ENCODE measurements around the gene HERC2. TPM values are rescaled to one million over a fixed set of nuclear protein-coding genes. Genes with fewer than 3 reads are reported as not detected.
"Not testable (repeated sequence)": the region's sequence is repeated elsewhere in the genome, so short reads cannot be mapped to it uniquely, and the experiment has no call there.

Gene HERC2
- total and polyA plus RNA-seq, 9 of the 15 experiments (the other 6 are each of a cell fraction or from before 2014, with no cell fraction given) = 10.6 to 84.0 (median 42.6) TPM

DNA sequence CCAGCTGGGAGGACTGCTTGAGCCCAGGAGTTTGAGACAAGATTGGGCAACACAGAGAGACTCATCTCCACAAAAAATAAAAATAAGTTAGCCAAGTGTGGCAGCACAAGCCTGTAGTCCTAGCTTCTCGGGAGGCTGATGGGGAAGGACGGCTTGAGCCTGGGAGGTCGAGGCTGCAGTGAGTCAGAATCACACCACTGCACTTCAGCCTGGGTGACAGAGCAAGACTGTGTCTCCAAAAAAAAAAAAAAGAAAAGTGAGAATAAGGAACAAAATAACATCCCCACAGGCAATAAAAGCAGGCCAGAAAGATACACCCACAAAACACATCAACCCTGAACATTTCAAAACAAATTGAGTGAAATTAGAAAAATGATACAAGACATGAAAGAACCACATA is 174.2 kb downstream of the HERC2 start (continued):
- TF ChIP-seq ZSCAN32 (CRISPR knock-in tag; IDR thresholded peaks at IDR 0.05) (no peak), KHSRP (IDR thresholded peaks at IDR 0.05) (no peak), NR2C1 (IDR thresholded peaks at IDR 0.05) (no peak), NR2C1 (tag; IDR thresholded peaks at IDR 0.05) (no peak), CHD1 (IDR thresholded peaks at IDR 0.05; ENCODE audit: low read length) (no peak), ESRRA (IDR thresholded peaks at IDR 0.05; ENCODE audit: borderline replicate concordance, low read depth) (no peak), TAF1 (IDR thresholded peaks at IDR 0.05; ENCODE audit: control insufficient read depth, extremely low read depth, insufficient read depth, low read length, severe bottlenecking) (no peak), U2AF2 (optimal IDR thresholded peaks at IDR 0.05; ENCODE audit: low read depth, low read length) (no peak), CC2D1A (IDR thresholded peaks at IDR 0.05) (no peak), ZC3H11A (IDR thresholded peaks at IDR 0.05; ENCODE audit: low read depth, low read length) (no peak)
- TF ChIP-seq, protein P1, sequence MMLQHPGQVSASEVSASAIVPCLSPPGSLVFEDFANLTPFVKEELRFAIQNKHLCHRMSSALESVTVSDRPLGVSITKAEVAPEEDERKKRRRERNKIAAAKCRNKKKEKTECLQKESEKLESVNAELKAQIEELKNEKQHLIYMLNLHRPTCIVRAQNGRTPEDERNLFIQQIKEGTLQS (IDR thresholded peaks at IDR 0.05) = no peak
- TF ChIP-seq, protein P1 (CRISPR knock-in tag; conservative IDR thresholded peaks at IDR 0.05) = no peak

DNA sequence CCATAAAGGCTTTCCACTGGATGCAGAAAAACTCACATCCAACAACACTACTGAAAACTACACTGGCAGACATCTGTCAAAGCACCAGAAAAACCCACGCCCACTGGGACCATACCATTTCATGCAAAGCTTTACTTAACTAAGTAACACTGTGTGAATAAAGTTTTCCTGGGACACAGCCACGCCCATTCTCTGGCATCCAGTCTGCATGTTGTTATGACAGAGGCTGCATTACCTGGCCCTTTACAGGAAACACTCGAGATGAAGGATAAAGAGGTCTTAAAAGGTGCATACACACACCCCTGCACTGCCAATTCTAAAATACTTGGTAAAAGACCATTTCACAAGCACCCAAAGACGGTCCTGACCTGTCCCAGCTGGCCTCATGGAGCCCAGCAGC is 176.6 kb downstream of the HERC2 start:
- BruUV-seq (replicated peaks); CTCF ChIA-PET (ENCODE audit: low intra/inter-chr PET ratio); H3K4me1 ChIP-seq (replicated peaks in 1 of 2; ENCODE audit: control insufficient read depth in 2 of 2, insufficient read depth in 2 of 2, low read length in 2 of 2); H3K27me3 ChIP-seq (ENCODE audit: control insufficient read depth in 2 of 2, insufficient read depth in 2 of 2, low read length in 2 of 2); H3K9ac ChIP-seq (ENCODE audit: insufficient read depth in 1 of 2, low read depth in 2 of 2, low read length in 2 of 2); H4K20me1 ChIP-seq (replicated peaks; ENCODE audit: control insufficient read depth, insufficient read depth, low read length); intact Hi-C loops (cut with micrococcal nuclease); H3K9me3 ChIP-seq (replicated peaks; ENCODE audit: control insufficient read depth, insufficient read depth, low read depth, low read length); POLR2A ChIA-PET; H3K9me1 ChIP-seq (ENCODE audit: control insufficient read depth, insufficient read depth, low read length); DNase-seq (ENCODE audit: extremely low read depth in 1 of 4, low spot score in 3 of 4); H2AFZ ChIP-seq (ENCODE audit: low read depth, low read length); FAIRE-seq; H3K4me2 ChIP-seq (ENCODE audit: insufficient read depth, low read length); H3K27ac ChIP-seq (ENCODE audit: extremely low read depth, low read depth, low read length); H3K4me3 ChIP-seq; ATAC-seq; in situ Hi-C loops (cut with MboI): not testable (repeated sequence)
- 90% methylated on average over 4 of the region's 4 CpGs for WGBS (ENCODE audit: insufficient coverage, low coverage, missing lambda C conversion rate)
- H3K36me3 ChIP-seq (ENCODE audit: control insufficient read depth, insufficient read depth, low read length) = peaks cover 57% of the 10 kb centered on the region; the same call in 2 of the 3 replicates
- peaks cover 26% of the 10 kb centered on the region for H3K79me2 ChIP-seq (ENCODE audit: control insufficient read depth, insufficient read depth, low read length)
